Activated CD8-positive, alpha-beta memory T cell treated with anti-CD3 and anti-CD28 coated beads for 4 hours (primary cell): Measurements from ENCODE around the gene NECTIN3.

Experiments used
- DNase-seq, 2 donors: peaks; one replicate each; pipeline ENCODE4 v3.0.0-alpha.2; 2020; ENCODE audit warnings: low read depth in 2 of 2

NECTIN3 gene

GRCh38 chr3:111081008-111081545 is 9.5 kb downstream of the NECTIN3 start:
- no peak for DNase-seq

DNA sequence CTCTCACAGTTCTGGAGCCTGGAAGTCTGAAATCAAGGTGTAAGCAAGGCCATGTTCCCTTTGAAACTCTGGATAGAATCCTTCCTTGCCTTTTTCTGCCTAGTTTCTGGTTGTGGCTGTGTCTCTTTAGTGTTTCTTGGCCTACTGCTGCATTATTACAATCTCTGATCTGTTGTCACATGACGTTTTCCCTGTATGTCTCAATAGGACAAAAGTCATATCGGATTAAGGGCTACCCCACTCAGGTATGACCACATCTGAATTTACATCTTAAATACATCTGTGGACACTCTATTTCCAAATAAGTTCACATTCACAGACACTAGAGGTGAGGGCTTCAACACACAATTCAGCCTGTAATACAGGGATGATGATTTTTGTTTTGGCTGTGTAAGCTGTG is 13.3 kb downstream of the NECTIN3 start:
- no peak for DNase-seq

DNA sequence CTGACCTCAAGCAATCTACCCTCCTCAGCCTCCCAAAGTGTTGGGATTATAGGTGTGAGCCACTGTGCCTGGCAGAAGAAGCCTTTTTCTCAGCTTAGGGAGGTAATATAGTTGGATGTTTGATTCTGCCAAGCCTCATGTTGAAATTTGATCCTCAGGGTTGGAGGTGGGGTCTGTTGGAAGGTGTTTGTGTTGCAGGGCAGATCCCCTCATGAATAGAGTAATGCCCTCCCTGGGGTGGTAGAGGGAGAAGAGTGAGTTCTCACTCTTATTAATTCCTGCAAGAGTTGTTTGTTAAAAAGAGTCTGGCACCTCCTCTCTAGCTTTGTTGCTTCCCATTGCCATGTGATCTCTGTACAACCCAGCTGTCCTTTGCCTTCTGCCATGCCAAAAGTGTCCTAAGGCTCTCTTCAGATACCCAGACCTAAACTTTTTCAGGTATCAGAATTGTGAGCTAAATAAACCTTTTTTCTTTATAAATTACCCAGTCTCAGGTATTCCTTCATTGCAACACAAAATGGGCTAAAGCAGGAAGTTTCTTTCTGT is 16.4 kb downstream of the NECTIN3 start:
- DNase-seq = no peak

- DNase-seq = no peak
These were observed 25.0 kb downstream of the NECTIN3 start for GRCh38 chr3:111096487-111097209.

GRCh38 chr3:111103807-111104206 is 32.2 kb downstream of the NECTIN3 start:
- no peak for DNase-seq

- no peak for DNase-seq
These were observed 35.5 kb downstream of the NECTIN3 start for GRCh38 chr3:111106993-111107661.

- DNase-seq = no peak
These were observed 36.0 kb downstream of the NECTIN3 start for GRCh38 chr3:111107662-111108035.

DNA sequence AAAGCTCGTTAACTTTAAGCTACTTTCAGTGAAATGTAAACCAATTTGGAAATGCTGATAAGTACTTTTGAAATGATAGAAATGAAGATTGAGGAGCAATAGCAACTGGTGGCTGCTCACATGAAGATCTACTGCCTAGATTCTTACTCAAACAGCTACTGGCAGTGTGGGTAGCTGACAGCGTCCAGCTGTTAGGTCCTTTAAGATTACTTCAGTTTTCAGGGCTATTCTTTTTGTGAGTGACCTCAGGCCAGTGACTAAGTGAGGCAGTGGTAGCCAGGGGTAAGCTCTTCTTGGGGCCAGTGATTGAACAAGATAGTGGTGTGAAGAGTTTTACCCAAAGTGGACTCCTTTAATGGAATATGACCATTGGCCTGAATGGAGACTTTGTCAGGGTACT is 41.3 kb downstream of the NECTIN3 start:
- no peak for DNase-seq

DNA sequence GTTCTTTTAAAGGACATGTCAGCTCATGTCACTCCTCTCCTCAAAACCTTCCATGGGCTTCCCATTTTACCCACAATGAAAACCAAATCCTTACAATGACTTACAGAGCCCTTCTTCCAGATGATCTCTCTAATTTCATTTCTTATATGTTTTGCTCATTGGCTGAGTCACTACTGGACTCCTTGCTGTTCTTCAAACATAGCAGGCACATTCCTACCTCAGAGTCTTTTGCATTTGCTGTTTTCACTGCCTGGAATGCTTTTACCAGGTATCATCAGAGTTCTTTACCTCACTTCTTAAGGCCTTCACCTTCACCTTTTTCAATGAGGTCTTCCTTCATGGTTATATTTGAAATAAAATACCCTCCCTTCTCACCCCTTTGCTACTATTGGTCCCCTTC is 57.3 kb downstream of the NECTIN3 start:
- no peak for DNase-seq

DNA sequence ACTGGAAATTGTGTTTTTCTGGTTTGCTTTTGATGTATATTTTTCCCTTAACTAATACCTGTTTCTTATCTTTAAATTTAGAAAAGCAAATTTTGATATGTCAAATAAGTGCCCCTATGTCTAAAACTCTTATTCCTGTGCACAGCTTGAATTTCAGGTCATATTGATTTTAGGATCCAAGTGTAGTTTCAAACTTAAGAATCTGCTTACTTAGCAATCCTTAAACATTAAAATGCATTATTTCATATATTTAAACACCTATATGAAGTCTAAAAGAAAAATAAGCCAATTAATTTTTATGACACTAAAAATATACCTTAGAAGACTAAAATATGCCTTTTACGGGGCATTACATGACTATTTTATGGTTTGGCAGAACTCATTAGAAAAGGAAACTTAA is 59.2 kb downstream of the NECTIN3 start:
- no peak for DNase-seq

DNA sequence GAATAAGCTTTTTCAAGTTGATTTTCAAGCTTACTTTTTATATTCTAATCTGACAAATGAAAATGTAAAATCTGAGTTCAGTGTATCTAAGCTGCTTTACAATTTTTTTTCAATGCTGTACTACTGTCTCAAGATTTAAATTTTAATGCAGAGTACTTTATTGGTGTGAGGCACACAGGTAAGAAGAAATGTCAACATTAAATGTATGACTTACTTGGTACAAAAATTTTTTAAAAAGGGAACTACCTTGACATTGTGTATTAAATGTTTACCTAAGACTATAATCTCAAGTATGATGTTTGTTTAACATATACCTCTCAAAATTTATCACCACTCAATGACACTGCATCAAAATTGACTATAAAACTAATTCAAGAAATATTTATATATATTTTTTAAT is 62.7 kb downstream of the NECTIN3 start:
- DNase-seq = no peak

- DNase-seq = no peak
These were observed 79.8 kb downstream of the NECTIN3 start for GRCh38 chr3:111151438-111151837.

- DNase-seq = no peak
These were observed 80.9 kb downstream of the NECTIN3 start for GRCh38 chr3:111152496-111152895.

GRCh38 chr3:111156517-111156916 is 84.9 kb downstream of the NECTIN3 start:
- DNase-seq = no peak

DNA sequence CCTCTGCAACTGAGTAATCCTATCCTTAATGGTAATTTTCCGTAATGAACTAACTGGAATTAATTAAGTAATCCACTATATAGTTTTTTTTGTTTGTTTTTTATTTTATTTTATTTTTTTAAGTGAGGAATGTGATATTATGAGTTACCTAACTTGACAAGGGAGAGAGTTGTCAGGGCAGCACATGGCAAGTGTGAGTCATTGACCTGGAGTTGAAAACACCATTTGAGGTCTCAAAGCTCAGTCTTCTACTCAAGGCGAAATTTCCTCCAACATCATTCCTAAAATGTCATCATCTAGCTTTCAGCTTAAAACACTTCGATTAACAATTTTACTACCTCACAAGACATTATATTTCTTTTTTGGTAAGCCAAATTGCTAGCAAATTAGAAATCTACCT is 87.8 kb downstream of the NECTIN3 start:
- no peak for DNase-seq

GRCh38 chr3:111164621-111165020 is 93.0 kb downstream of the NECTIN3 start:
- no peak for DNase-seq

DNA sequence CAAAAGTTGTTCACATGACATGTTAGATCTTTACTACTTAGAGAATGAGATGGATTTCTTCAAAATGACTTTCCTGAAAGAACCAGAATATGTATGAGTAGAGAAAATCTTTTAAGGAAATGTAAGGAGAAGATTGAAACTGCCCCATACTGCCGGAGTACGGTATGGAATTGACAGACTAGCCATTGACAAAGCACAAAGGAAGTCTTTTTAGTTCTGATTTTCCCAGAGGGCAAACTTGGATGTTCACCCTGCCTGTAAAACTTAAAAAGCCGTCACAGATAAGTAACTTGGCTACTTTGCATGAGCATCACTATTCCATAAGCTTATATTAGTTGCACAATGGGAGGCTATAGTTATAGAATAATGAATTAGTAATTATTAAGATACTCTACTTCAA is 93.8 kb downstream of the NECTIN3 start:
- no peak for DNase-seq

DNA sequence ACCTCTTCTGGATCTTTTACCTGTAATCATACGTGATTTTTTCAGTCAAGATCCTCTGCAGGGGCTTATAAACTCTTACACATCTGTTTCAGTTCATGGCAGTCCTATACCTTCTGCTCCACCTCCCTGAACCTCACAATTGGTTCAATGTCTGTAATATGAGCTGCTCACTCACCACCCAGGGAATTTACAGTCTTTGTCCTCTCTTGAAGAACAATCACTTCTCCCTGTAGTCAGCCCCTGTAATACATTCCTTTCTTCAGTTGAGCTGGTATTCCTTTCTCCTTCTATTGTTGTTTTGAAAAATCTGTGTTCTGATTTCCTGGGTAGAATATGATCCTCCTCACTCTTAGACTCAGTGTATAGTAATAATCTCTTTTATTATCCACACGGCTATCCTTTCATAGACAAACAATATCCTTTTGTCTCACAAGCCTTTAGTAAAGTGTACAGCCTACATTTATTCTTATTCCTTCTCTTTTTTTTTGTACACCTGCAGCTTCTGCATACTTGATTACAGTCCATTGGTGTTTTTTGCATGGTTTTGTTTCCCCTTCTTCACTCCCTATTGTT is 101.8 kb downstream of the NECTIN3 start:
- DNase-seq = no peak

DNA sequence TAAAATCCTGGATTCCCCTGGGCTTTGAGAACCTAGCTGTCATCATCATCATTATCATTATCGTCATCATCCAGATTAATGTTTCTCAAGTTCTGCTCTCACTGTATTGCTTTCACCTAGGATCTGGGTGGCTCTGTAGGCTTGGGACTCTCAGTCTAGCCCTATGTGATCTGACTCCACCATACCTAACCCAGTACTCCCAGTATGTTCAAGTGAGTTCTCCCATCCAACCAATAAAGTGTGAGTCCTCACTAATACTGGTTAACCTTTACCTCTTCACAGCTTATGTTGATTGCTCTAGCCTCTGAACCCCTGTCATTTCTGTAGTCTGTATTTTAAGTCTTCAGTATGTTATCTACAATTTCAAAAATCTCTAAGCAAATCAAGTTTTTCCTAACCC is 102.3 kb downstream of the NECTIN3 start:
- no peak for DNase-seq

DNA sequence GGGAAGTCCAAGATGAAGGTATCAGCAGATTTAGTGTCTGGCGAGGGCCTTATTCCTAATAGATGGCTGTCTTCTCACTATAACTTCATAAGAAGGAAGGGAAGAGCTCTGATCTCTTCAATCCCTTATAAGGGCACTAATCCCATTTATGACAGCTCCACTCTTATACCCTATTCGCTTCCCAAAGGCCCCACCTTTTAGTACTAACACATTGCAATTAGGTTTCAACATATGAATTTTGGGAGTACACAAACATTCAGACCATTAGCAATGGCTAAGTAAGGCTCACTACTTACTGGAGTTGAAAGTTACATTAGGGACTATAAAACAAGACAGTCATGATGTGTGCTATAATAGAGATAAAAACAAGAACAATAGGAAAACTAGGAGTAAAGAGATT is 118.9 kb downstream of the NECTIN3 start:
- DNase-seq = no peak

DNA sequence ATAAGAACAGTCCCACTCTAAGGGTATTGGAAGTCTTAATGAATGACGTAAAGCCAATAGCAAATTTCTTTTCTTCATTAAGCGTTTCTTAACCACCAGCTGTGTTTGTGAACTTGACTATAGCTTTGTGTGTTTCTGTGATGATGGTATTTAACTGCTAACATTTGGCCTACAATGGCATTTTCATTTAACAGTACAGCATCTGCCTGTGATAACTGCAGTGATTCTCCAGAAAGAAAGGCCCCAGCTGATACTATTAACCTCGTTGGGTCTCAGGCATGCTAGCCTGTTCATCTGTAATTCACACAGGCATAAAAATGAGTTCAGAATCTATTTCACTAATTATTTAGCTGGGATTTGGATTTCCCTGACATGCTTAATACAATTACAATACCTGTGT is 121.9 kb downstream of the NECTIN3 start:
- no peak for DNase-seq

GRCh38 chr3:111194048-111194447 is 122.4 kb downstream of the NECTIN3 start:
- DNase-seq = no peak

- DNase-seq = no peak
These were observed 125.9 kb downstream of the NECTIN3 start for GRCh38 chr3:111197485-111197884.
